NCI-H2196 (cell line): ENCODE results near the gene PHLDA2.
A peak's percentile ranks its signal among the peaks of the same experiment; 100 is the strongest.
"Not testable (repeated sequence)": the region's sequence is repeated elsewhere in the genome, so short reads cannot be mapped to it uniquely, and the experiment has no call there.

ENCODE experiments used
- DNase-seq: peaks from one replicate; lab custom pipeline; 2025; ENCODE audit not compliant: unreplicated experiment; lab: John Stamatoyannopoulos, UW

PHLDA2 gene

GRCh38 chr11:2916114-2916891 lies 12.9 kb downstream of the PHLDA2 start:
- no peak for DNase-seq

- no peak for DNase-seq
Measured at GRCh38 chr11:2915473-2915872, 13.7 kb downstream of the PHLDA2 start.

GRCh38 chr11:2914455-2915195 lies 14.6 kb downstream of the PHLDA2 start:
- no peak for DNase-seq

- no peak for DNase-seq
Measured at GRCh38 chr11:2913776-2914175, 15.4 kb downstream of the PHLDA2 start.

GRCh38 chr11:2913019-2913431 lies 16.2 kb downstream of the PHLDA2 start:
- no peak for DNase-seq

GRCh38 chr11:2912498-2912897 lies 16.7 kb downstream of the PHLDA2 start:
- peak; percentile 91 for DNase-seq

- peak; percentile 68 for DNase-seq
Measured at GRCh38 chr11:2911785-2912391, 17.3 kb downstream of the PHLDA2 start.

- peak; percentile 65 for DNase-seq
Measured at GRCh38 chr11:2911088-2911784, 18.0 kb downstream of the PHLDA2 start.

- no peak for DNase-seq
Measured at GRCh38 chr11:2910401-2910955, 18.7 kb downstream of the PHLDA2 start.

GRCh38 chr11:2909133-2909902 lies 19.9 kb downstream of the PHLDA2 start:
- no peak for DNase-seq

- no peak for DNase-seq
Measured at GRCh38 chr11:2908130-2908529, 21.1 kb downstream of the PHLDA2 start.

GRCh38 chr11:2905299-2905698 lies 23.9 kb downstream of the PHLDA2 start:
- not testable (repeated sequence) for DNase-seq

- DNase-seq = peak; percentile 84
Measured at GRCh38 chr11:2904153-2905052, 24.8 kb downstream of the PHLDA2 start.

- DNase-seq = no peak
Measured at GRCh38 chr11:2903672-2904011, 25.6 kb downstream of the PHLDA2 start.

GRCh38 chr11:2902784-2903671 lies 26.2 kb downstream of the PHLDA2 start:
- DNase-seq = no peak

GRCh38 chr11:2901854-2902783 lies 27.1 kb downstream of the PHLDA2 start:
- peak; percentile 97 for DNase-seq

GRCh38 chr11:2901196-2901796 lies 27.9 kb downstream of the PHLDA2 start:
- no peak for DNase-seq
